ENCODE data around the gene POLR1A.

POLR1A gene

DNA sequence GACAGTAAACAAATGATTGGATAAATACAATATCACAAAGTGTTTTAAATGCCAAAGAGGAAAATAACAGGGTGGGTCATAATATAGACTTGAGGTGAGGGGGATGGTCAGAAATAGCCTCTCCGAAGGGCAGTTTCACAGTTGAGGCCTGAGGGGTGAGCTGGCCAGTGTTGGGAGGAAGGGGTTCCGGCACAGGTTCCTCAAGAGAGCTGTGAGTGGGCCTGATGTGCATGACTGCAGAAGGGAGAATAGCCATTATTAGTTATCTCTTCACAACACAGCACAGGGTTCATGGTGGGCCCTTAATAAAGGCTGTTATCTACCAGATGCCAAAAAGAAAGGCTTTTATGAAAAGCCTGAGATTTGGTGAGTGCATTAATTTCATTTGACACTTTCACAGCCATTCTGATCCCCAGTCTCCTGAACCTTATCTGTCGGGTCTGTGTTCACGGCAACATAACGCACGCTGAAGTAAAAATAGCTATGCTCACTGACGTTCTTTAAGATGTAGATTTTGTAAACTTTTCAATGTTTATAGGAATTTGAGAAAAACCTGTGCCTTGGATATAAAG is 39.6 kb downstream of the POLR1A start:
- H3K9me3 ChIP-seq (ENCODE audit: insufficient read depth, low read depth, low read length), result no peaks in the 10 kb centered on the region
- H3K9me2 ChIP-seq (replicated peaks; ENCODE audit: low read depth, low read length), result no peaks in the 10 kb centered on the region
- H3K36me3 ChIP-seq (ENCODE audit: insufficient read depth, low read length), result peaks cover 70% of the 10 kb centered on the region
- H3K27me3 ChIP-seq (ENCODE audit: insufficient read depth, low read length, poor library complexity, severe bottlenecking), result no peaks in the 10 kb centered on the region
- H3K79me2 ChIP-seq (ENCODE audit: insufficient read depth, low read length), result no peaks in the 10 kb centered on the region
- no peak overlapping the region for H3K9ac ChIP-seq (ENCODE audit: low read depth, low read length, poor library complexity, severe bottlenecking)
- H3K4me3 ChIP-seq (ENCODE audit: low read length, poor library complexity, severe bottlenecking), result no peak overlapping the region
- no peak for TF ChIP-seq CTCF (conservative IDR thresholded peaks at IDR 0.05; ENCODE audit: low read length)
- no peak for TF ChIP-seq EZH2phosphoT487 (IDR thresholded peaks at IDR 0.05; ENCODE audit: borderline replicate concordance)
- H2AFZ ChIP-seq (ENCODE audit: low read length), result no peak overlapping the region
- H3K4me1 ChIP-seq (ENCODE audit: insufficient read depth, low read length, poor library complexity, severe bottlenecking), result peaks cover 23% of the 10 kb centered on the region
- H4K20me1 ChIP-seq (ENCODE audit: insufficient read depth, low read length, poor library complexity, severe bottlenecking), result no peaks in the 10 kb centered on the region
- no peaks in the 10 kb centered on the region for H3F3A ChIP-seq (ENCODE audit: low read depth)
- H3K4me2 ChIP-seq (ENCODE audit: low read depth, low read length, poor library complexity, severe bottlenecking), result no peak overlapping the region

GRCh38 chr2:86065512-86065911 is 40.2 kb downstream of the POLR1A start:
- H3F3A ChIP-seq (ENCODE audit: low read depth), result no peaks in the 10 kb centered on the region
- no peaks in the 10 kb centered on the region for H3K9me2 ChIP-seq (replicated peaks; ENCODE audit: low read depth, low read length)
- no peaks in the 10 kb centered on the region for H3K79me2 ChIP-seq (ENCODE audit: insufficient read depth, low read length)
- H4K20me1 ChIP-seq (ENCODE audit: insufficient read depth, low read length, poor library complexity, severe bottlenecking), result no peaks in the 10 kb centered on the region
- H2AFZ ChIP-seq (ENCODE audit: low read length), result no peak overlapping the region
- H3K27me3 ChIP-seq (ENCODE audit: insufficient read depth, low read length, poor library complexity, severe bottlenecking), result no peaks in the 10 kb centered on the region
- no peak overlapping the region for H3K9ac ChIP-seq (ENCODE audit: low read depth, low read length, poor library complexity, severe bottlenecking)
- H3K9me3 ChIP-seq (ENCODE audit: insufficient read depth, low read depth, low read length), result no peaks in the 10 kb centered on the region
- H3K4me2 ChIP-seq (ENCODE audit: low read depth, low read length, poor library complexity, severe bottlenecking), result no peak overlapping the region
- peaks cover 73% of the 10 kb centered on the region for H3K36me3 ChIP-seq (ENCODE audit: insufficient read depth, low read length)
- no peak for TF ChIP-seq CTCF (conservative IDR thresholded peaks at IDR 0.05; ENCODE audit: low read length)
- no peak for TF ChIP-seq EZH2phosphoT487 (IDR thresholded peaks at IDR 0.05; ENCODE audit: borderline replicate concordance)
- H3K4me3 ChIP-seq (ENCODE audit: low read length, poor library complexity, severe bottlenecking), result no peak overlapping the region
- peaks cover 23% of the 10 kb centered on the region for H3K4me1 ChIP-seq (ENCODE audit: insufficient read depth, low read length, poor library complexity, severe bottlenecking)

DNA sequence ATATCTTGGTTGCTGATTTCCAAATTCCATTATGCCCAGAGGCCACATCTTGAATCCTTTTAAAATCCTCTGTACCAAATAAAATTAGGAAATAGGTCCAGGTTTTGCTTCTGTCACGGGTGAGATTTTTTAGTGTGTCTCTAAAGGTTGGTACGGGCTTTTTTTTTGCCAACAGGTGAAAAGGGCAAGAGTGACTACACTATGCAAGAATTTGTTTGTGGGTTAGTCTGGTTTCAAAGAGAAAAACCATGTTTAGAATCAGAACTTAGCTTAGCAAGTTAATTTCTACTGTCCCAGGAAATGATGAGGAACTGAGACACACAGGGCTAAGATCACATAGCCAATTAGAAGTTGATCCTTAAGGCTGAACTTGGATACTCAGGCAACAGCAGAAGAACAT is 41.7 kb downstream of the POLR1A start:
- Histone ChIP-seq H3K4me1 (ENCODE audit: insufficient read depth, low read length, poor library complexity, severe bottlenecking) (peaks cover 17% of the 10 kb centered on the region), H3K9ac (ENCODE audit: low read depth, low read length, poor library complexity, severe bottlenecking) (no peak overlapping the region), H3K36me3 (ENCODE audit: insufficient read depth, low read length) (peaks cover 69% of the 10 kb centered on the region), H3K4me3 (ENCODE audit: low read length, poor library complexity, severe bottlenecking) (no peak overlapping the region), H3F3A (ENCODE audit: low read depth) (no peaks in the 10 kb centered on the region), H3K27me3 (ENCODE audit: insufficient read depth, low read length, poor library complexity, severe bottlenecking) (no peaks in the 10 kb centered on the region), H3K9me2 (replicated peaks; ENCODE audit: low read depth, low read length) (no peaks in the 10 kb centered on the region), H2AFZ (ENCODE audit: low read length) (no peak overlapping the region), H3K4me2 (ENCODE audit: low read depth, low read length, poor library complexity, severe bottlenecking) (no peak overlapping the region), H3K9me3 (ENCODE audit: insufficient read depth, low read depth, low read length) (no peaks in the 10 kb centered on the region), H4K20me1 (ENCODE audit: insufficient read depth, low read length, poor library complexity, severe bottlenecking) (no peaks in the 10 kb centered on the region), H3K79me2 (ENCODE audit: insufficient read depth, low read length) (no peaks in the 10 kb centered on the region)
- TF ChIP-seq EZH2phosphoT487 (IDR thresholded peaks at IDR 0.05; ENCODE audit: borderline replicate concordance) (no peak), CTCF (conservative IDR thresholded peaks at IDR 0.05; ENCODE audit: low read length) (no peak)

All from Loucy (cell line).